ENCODE results near the gene PNCK.

DNA sequence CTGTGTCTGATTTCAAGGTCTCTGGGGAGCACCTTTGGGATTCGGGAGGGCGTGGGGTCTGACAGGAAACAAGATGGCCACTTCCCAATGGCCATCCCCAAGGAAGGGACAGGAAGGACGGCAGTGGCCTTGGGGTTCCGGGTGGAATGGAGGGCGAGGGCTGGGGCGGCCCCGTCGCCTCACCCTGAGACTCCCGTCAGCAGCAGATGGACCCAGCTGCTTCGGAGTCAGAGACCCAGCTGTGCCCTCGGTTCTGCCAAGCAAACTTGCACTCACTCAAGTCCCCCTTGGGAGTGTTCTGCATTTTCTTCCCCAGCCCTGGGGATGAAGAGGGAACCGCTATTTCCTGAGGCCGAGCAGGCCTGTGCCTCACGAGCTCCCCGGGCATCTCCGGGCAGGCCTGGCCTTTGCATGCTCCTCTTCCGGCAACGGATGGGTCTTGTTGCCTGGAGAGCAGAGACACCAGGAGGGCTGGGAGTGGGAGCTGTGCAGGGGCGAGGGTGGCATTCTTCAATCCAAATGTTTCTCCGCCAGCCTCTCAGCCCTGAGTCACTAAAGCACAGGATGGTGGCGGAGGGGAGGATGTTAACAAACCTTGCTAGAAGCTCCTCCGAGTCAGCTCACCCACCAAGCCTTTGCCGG, 33.4 kb downstream of the PNCK start:
- TF ChIP-seq, protein P1, sequence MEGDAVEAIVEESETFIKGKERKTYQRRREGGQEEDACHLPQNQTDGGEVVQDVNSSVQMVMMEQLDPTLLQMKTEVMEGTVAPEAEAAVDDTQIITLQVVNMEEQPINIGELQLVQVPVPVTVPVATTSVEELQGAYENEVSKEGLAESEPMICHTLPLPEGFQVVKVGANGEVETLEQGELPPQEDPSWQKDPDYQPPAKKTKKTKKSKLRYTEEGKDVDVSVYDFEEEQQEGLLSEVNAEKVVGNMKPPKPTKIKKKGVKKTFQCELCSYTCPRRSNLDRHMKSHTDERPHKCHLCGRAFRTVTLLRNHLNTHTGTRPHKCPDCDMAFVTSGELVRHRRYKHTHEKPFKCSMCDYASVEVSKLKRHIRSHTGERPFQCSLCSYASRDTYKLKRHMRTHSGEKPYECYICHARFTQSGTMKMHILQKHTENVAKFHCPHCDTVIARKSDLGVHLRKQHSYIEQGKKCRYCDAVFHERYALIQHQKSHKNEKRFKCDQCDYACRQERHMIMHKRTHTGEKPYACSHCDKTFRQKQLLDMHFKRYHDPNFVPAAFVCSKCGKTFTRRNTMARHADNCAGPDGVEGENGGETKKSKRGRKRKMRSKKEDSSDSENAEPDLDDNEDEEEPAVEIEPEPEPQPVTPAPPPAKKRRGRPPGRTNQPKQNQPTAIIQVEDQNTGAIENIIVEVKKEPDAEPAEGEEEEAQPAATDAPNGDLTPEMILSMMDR (IDR thresholded peaks at IDR 0.05), result no peak
- TF ChIP-seq POLR2AphosphoS5 (IDR thresholded peaks at IDR 0.05) (no peak), POLR2A (IDR thresholded peaks at IDR 0.05) (no peak)

Data from sigmoid colon (tissue), 4 donors.